ENCODE data around the gene CTDP1. TPM values are rescaled to one million over a fixed set of nuclear protein-coding genes. Genes with fewer than 3 reads are reported as not detected.

CTDP1 gene
- total RNA-seq, 1 donor from 2014 or later = 25.2 TPM

DNA sequence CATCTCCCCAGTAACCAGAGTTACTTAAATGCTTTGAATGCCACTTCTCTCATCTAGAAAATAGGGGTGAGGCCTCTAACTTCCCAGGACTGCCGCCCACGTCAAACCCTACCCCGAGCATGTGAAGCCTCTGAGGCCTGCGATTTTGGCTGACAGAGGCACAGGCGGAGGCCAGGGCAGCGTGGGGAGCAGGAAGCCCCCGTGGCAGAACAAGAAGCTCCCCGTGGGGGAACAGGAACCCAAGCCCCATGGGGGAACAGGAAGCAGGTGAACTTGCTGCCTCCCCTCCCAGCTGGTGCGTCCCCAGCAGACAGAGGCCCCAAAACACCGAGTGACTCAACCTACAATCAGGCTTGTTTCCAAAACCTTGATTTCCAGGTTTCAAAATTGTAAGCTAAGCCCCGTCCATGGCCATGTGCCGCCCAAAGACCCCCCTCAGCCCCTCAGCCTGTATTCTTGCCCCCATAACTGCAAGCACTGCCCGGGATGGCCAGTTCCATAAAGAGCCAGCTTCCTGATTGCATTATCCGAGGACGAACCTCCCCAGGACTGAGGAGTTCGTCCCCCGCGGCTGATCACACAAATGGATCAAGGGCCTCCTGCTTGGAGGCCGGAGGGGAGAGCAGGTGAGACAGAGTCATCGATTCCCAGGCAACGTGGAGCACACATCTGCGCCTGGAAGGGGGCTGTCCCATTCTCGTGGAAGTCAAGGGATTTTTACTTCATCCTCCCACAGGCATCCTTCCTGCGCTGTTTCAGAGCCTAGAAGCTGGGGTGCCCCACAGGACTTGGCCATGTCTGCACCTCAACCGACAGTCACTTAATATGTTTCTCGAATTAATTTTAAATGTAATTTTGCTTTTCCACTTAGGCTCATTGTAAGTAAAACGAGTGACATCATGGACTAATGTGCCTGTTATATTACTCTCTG is 36.3 kb upstream of the CTDP1 start:
- no peaks in the 10 kb centered on the region for H3K36me3 ChIP-seq
- peak; percentile 43 to 53 for ATAC-seq
- intact Hi-C loops (cut with DNase I) = loop anchor here (10.0 kb wide), 1 partner anchor 259 kb away; no protein-coding TSS in a partner anchor
- peaks cover 21% of the 10 kb centered on the region for H3K4me1 ChIP-seq
- no peak overlapping the region for H3K27ac ChIP-seq
- H3K27me3 ChIP-seq (ENCODE audit: low read depth) = peaks cover 12% of the 10 kb centered on the region
- no peaks in the 10 kb centered on the region for H3K9me3 ChIP-seq
- H3K4me3 ChIP-seq = no peak overlapping the region
- TF ChIP-seq, protein P1, sequence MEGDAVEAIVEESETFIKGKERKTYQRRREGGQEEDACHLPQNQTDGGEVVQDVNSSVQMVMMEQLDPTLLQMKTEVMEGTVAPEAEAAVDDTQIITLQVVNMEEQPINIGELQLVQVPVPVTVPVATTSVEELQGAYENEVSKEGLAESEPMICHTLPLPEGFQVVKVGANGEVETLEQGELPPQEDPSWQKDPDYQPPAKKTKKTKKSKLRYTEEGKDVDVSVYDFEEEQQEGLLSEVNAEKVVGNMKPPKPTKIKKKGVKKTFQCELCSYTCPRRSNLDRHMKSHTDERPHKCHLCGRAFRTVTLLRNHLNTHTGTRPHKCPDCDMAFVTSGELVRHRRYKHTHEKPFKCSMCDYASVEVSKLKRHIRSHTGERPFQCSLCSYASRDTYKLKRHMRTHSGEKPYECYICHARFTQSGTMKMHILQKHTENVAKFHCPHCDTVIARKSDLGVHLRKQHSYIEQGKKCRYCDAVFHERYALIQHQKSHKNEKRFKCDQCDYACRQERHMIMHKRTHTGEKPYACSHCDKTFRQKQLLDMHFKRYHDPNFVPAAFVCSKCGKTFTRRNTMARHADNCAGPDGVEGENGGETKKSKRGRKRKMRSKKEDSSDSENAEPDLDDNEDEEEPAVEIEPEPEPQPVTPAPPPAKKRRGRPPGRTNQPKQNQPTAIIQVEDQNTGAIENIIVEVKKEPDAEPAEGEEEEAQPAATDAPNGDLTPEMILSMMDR (IDR thresholded peaks at IDR 0.05) = no peak
- DNase-seq = peak; percentile 72

DNA sequence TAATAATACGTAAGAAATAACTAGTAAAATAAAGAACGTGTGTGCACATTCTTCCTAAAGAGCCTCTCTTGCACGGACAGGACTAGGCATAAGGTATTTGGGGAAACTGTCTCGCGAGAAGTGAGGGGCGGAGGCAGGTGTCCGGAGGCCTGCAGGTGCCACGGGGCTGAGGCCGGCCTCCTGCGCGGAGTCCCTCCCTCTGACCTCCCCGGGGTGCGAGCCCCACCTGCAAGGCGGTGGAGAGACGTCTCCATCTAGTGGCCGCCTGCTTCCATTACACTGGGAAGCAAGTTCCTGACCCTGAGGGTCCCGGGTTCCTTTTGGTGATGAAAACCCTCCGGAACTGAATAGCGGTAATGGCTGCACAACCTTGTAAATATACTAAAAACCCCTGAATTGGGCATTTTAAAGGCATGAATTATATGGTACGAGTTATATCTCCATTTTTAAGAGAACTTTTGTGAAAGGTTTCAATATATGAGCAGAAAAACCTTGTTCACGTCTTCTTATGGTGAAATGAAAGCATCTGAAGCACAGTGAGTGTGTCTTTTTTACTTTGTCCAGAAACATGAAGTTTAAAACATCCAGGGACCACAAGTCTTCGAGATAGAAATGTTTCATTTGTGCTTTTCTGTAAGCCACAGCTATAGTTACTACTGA is 35.5 kb upstream of the CTDP1 start:
- Histone ChIP-seq H3K9me3 (no peaks in the 10 kb centered on the region), H3K27me3 (ENCODE audit: low read depth) (peaks cover 4% of the 10 kb centered on the region), H3K4me1 (peaks cover 21% of the 10 kb centered on the region), H3K27ac (no peak overlapping the region), H3K4me3 (no peak overlapping the region), H3K36me3 (no peaks in the 10 kb centered on the region)
- ATAC-seq (peak; percentile 89 to 92), DNase-seq (peak; percentile 73)
- TF ChIP-seq, protein P1 (IDR thresholded peaks at IDR 0.05) = peak; percentile 98
- intact Hi-C loops (cut with DNase I) = loop anchor here (10.0 kb wide), 1 partner anchor 259 kb away; no protein-coding TSS in a partner anchor

DNA sequence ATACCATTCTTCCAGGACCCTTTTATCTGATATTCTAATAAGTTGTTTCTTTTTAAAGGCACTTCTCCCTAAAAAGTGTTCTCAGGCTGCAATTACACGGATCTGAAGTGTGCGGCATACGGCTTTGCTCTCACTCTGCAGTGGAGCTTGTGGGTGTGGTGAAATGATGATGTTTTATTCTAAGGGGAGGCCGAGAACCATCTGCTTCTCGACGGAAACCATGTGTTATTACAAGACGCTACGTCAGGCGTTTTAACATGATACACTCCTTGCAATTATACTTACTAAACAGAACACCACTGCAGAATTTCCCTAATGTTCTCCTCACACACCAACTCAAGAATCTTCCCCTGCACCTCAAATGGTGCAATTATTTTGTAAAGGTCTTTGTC is 34.9 kb upstream of the CTDP1 start:
- Histone ChIP-seq H3K4me1 (peaks cover 21% of the 10 kb centered on the region), H3K27ac (no peak overlapping the region), H3K9me3 (no peaks in the 10 kb centered on the region), H3K36me3 (no peaks in the 10 kb centered on the region), H3K4me3 (no peak overlapping the region), H3K27me3 (ENCODE audit: low read depth) (no peaks in the 10 kb centered on the region)
- intact Hi-C loops (cut with DNase I) = loop anchor here (10.0 kb wide), 1 partner anchor 260 kb away; no protein-coding TSS in a partner anchor
- TF ChIP-seq, protein P1 (IDR thresholded peaks at IDR 0.05) = no peak
- ATAC-seq = no peak
- DNase-seq = no peak

DNA sequence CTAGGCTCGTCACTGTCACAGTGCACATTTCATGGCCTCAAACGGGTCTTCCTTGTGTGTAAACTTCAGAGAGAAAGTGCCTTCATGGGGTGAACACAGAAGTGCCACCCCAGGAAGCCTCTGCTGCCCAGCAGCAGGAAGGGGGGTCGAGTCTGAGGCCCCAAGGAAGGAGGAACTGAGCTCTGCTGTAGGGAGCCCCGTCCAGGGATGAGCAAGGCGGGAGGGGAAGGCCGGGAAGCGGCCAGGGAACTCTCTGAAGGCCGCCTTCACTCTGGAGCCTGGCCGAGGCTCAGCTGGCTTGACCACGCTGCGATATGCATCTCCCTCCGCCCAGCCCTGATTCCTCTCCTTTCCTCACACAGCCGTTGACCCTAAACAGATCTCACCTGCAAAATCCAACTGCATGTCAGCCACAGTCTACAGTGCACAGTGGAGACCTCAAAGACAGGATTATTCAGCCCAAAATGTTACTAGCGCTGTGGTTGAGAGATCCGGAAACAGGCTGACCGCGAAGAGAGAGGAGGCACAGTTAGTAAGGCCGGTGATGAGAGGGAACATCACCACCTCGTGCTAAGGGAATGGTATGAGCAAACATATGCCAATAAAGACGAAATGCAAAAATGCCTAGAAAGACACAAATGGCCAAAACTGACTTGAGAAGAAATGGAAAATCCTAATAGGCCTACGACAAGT is 34.2 kb upstream of the CTDP1 start:
- TF ChIP-seq, protein P1 (IDR thresholded peaks at IDR 0.05) = no peak
- Histone ChIP-seq H3K27ac (no peak overlapping the region), H3K9me3 (no peaks in the 10 kb centered on the region), H3K27me3 (ENCODE audit: low read depth) (no peaks in the 10 kb centered on the region), H3K36me3 (no peaks in the 10 kb centered on the region), H3K4me3 (no peak overlapping the region), H3K4me1 (peaks cover 21% of the 10 kb centered on the region)
- no peak for DNase-seq
- no peak for ATAC-seq
- intact Hi-C loops (cut with DNase I) = loop anchor here (10.0 kb wide), 1 partner anchor 261 kb away; no protein-coding TSS in a partner anchor

DNA sequence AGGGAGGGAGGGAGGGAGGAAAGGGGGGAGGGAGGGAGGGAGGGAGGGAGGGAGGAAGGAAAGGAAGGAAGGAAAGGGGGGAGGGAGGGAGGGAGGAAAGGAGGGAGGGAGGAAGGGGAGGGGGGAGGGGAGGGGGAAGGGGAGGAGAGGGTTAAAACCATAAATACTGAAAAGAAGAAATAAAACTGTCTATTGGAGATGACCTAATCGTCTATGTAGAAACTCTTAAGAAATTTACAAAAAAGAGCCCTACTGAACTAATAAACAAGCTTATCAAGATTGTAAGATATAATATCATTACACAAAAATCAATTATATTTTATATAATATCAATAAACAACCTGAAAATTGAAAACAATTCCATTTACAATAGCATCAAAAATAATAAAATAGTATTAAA is 32.3 kb upstream of the CTDP1 start:
- H3K36me3 ChIP-seq = no peaks in the 10 kb centered on the region
- H3K4me3 ChIP-seq = no peak overlapping the region
- ATAC-seq (no peak), DNase-seq (no peak)
- H3K9me3 ChIP-seq = no peaks in the 10 kb centered on the region
- H3K27me3 ChIP-seq (ENCODE audit: low read depth) = no peaks in the 10 kb centered on the region
- peaks cover 20% of the 10 kb centered on the region for H3K4me1 ChIP-seq
- H3K27ac ChIP-seq = no peak overlapping the region
- TF ChIP-seq, protein P1 (IDR thresholded peaks at IDR 0.05) = no peak
- intact Hi-C loops (cut with DNase I) = loop anchor here (10.0 kb wide), 1 partner anchor 263 kb away; no protein-coding TSS in a partner anchor
